CD8-positive, alpha-beta memory T cell (primary cell): Measurements from ENCODE around the gene LRRC74A. TPM values are rescaled to one million over a fixed set of nuclear protein-coding genes. Genes with fewer than 3 reads are reported as not detected.

Source experiments
- polyA plus RNA-seq: library from polyadenylated mRNA; unstranded; fragments of 300-500 nt; fragmentation: Illumina TruSeq; gene quantifications from one replicate; pipeline ENCODE4 v1.2.3, GENCODE V29; 2021
- total RNA-seq, 2 experiments: library from RNA; stranded (reverse); gene quantifications; one replicate each; pipeline ENCODE4 v1.2.3, GENCODE V29; 2021

Gene LRRC74A
- total and polyA plus RNA-seq, 3 experiments from 2014 or later = not detected

Other genes starting within 250 kb of the LRRC74A start
- gene VASH1, start 64.9 kb upstream of the LRRC74A start, total RNA-seq = 1 to 10 TPM; 5.7 to 6.3 TPM
- 1.4 TPM for gene VASH1, start 64.9 kb upstream of the LRRC74A start, polyA plus RNA-seq
- 10 to 100 TPM; 16.0 to 17.1 TPM for gene ANGEL1, start 13.5 kb upstream of the LRRC74A start, total RNA-seq
- 19.7 TPM for gene ANGEL1, start 13.5 kb upstream of the LRRC74A start, polyA plus RNA-seq
- 10 to 100 TPM; 25.6 to 27.2 TPM for gene IRF2BPL, start 202.3 kb downstream of the LRRC74A start, total RNA-seq
- 3.7 TPM for gene IRF2BPL, start 202.3 kb downstream of the LRRC74A start, polyA plus RNA-seq